COLO668 (cell line): ENCODE results near the gene ITIH4.

ENCODE experiments used
- DNase-seq: peaks from one replicate; lab custom pipeline; 2025; ENCODE audit not compliant: unreplicated experiment; lab: John Stamatoyannopoulos, UW

The ITIH4 gene

GRCh38 chr3:52849656-52850055, 19.2 kb upstream of the ITIH4 start:
- DNase-seq: no peak

GRCh38 chr3:52848617-52849016, 18.1 kb upstream of the ITIH4 start:
- DNase-seq: no peak

- DNase-seq: no peak
These were observed 17.3 kb upstream of the ITIH4 start for GRCh38 chr3:52847726-52848125.

- DNase-seq: no peak
These were observed 16.8 kb upstream of the ITIH4 start for GRCh38 chr3:52847241-52847640.

- DNase-seq: no peak
These were observed 16.0 kb upstream of the ITIH4 start for GRCh38 chr3:52846432-52846965.

- no peak for DNase-seq
These were observed 15.4 kb upstream of the ITIH4 start for GRCh38 chr3:52845691-52846431.

GRCh38 chr3:52845157-52845556, 14.7 kb upstream of the ITIH4 start:
- DNase-seq: no peak

GRCh38 chr3:52844290-52844975, 14.0 kb upstream of the ITIH4 start:
- DNase-seq: no peak

GRCh38 chr3:52843881-52844280, 13.4 kb upstream of the ITIH4 start:
- DNase-seq: no peak

GRCh38 chr3:52843108-52843865, 12.8 kb upstream of the ITIH4 start:
- DNase-seq: no peak

GRCh38 chr3:52842424-52842823, 12.0 kb upstream of the ITIH4 start:
- DNase-seq: no peak

GRCh38 chr3:52841981-52842340, 11.5 kb upstream of the ITIH4 start:
- no peak for DNase-seq

- no peak for DNase-seq
These were observed 10.9 kb upstream of the ITIH4 start for GRCh38 chr3:52841211-52841980.

GRCh38 chr3:52839892-52840545, 9.5 kb upstream of the ITIH4 start:
- DNase-seq: no peak

- no peak for DNase-seq
These were observed 8.8 kb upstream of the ITIH4 start for GRCh38 chr3:52839268-52839575.

GRCh38 chr3:52838561-52839267, 8.2 kb upstream of the ITIH4 start:
- DNase-seq: no peak

- no peak for DNase-seq
These were observed 6.5 kb upstream of the ITIH4 start for GRCh38 chr3:52836986-52837385.

- DNase-seq: no peak
These were observed 6.0 kb upstream of the ITIH4 start for GRCh38 chr3:52836471-52836845.

- no peak for DNase-seq
These were observed 5.4 kb upstream of the ITIH4 start for GRCh38 chr3:52835766-52836470.
